NCI-H226 (cell line): ENCODE data around the gene TM4SF20.
"Not testable (repeated sequence)": the region's sequence is repeated elsewhere in the genome, so short reads cannot be mapped to it uniquely, and the experiment has no call there.

Source experiments
- DNase-seq: peaks from one replicate; pipeline ENCODE4 v3.0.0-alpha.2; 2015

Gene TM4SF20

GRCh38 chr2:227366769-227367426 lies 12.2 kb downstream of the TM4SF20 start:
- peak; percentile 84 for DNase-seq

- no peak for DNase-seq
These were observed 13.3 kb downstream of the TM4SF20 start for GRCh38 chr2:227365833-227366232.

- DNase-seq = not testable (repeated sequence)
These were observed 14.4 kb downstream of the TM4SF20 start for GRCh38 chr2:227364585-227365263.

GRCh38 chr2:227363756-227364155 lies 15.3 kb downstream of the TM4SF20 start:
- no peak for DNase-seq

- DNase-seq = no peak
These were observed 18.8 kb downstream of the TM4SF20 start for GRCh38 chr2:227360351-227360750.

- DNase-seq = no peak
These were observed 27.5 kb downstream of the TM4SF20 start for GRCh38 chr2:227351639-227352038.

- no peak for DNase-seq
These were observed 29.0 kb downstream of the TM4SF20 start for GRCh38 chr2:227349989-227350612.

- no peak for DNase-seq
These were observed 30.8 kb downstream of the TM4SF20 start for GRCh38 chr2:227348324-227348723.

GRCh38 chr2:227347117-227347516 lies 32.0 kb downstream of the TM4SF20 start:
- DNase-seq = no peak

GRCh38 chr2:227344231-227344630 lies 34.9 kb downstream of the TM4SF20 start:
- DNase-seq = no peak

- DNase-seq = no peak
These were observed 37.6 kb downstream of the TM4SF20 start for GRCh38 chr2:227341553-227341952.

- no peak for DNase-seq
These were observed 39.0 kb downstream of the TM4SF20 start for GRCh38 chr2:227340106-227340505.

GRCh38 chr2:227339098-227339599 lies 40.0 kb downstream of the TM4SF20 start:
- DNase-seq = no peak

GRCh38 chr2:227337442-227337841 lies 41.7 kb downstream of the TM4SF20 start:
- DNase-seq = no peak

- no peak for DNase-seq
These were observed 43.4 kb downstream of the TM4SF20 start for GRCh38 chr2:227335713-227336112.

GRCh38 chr2:227326783-227327182 lies 52.3 kb downstream of the TM4SF20 start:
- no peak for DNase-seq

GRCh38 chr2:227325839-227326195 lies 53.3 kb downstream of the TM4SF20 start:
- DNase-seq = peak; percentile 12

- DNase-seq = peak; percentile 95
These were observed 53.9 kb downstream of the TM4SF20 start, which contains the start of gene MFF for GRCh38 chr2:227324995-227325838. TSS of gene MFF (plus strand) at chr2:227325251. CDS start at chr2:227330666, 5,415 bp downstream.

- DNase-seq = no peak
These were observed 54.5 kb downstream of the TM4SF20 start for GRCh38 chr2:227324642-227324994.

- DNase-seq = no peak
These were observed 55.3 kb downstream of the TM4SF20 start for GRCh38 chr2:227323818-227324217.

- peak; percentile 75 for DNase-seq
These were observed 56.4 kb downstream of the TM4SF20 start for GRCh38 chr2:227322530-227323205.

GRCh38 chr2:227320305-227321094 lies 58.6 kb downstream of the TM4SF20 start:
- no peak for DNase-seq
